Pulmonary artery endothelial cell (primary cell): ENCODE measurements around the gene BRI3BP. TPM values are rescaled to one million over a fixed set of nuclear protein-coding genes. Genes with fewer than 3 reads are reported as not detected.

Experiments used
- DNase-seq: peaks from one replicate; pipeline ENCODE4 v3.0.0-alpha.2; 2011; ENCODE audit warnings: low read depth, low spot score
- total RNA-seq: library from RNA; depleted of rRNA; stranded (reverse); fragments of >200 nt; gene quantifications from 2 replicates; pipeline ENCODE4 v1.2.3, GENCODE V29; 2014

BRI3BP gene
- 5.8 and 9.2 TPM in 2 replicates for total RNA-seq

- no peak for DNase-seq
Measured at GRCh38 chr12:124993626-124994436, at the start of gene BRI3BP. TSS of gene BRI3BP (plus strand) at chr12:124993645. CDS start at chr12:124993791, 146 bp downstream.

- DNase-seq, result no peak
Measured at GRCh38 chr12:124946447-124946793, 47.0 kb upstream of the BRI3BP start.

- no peak for DNase-seq
Measured at GRCh38 chr12:124947013-124947412, 46.4 kb upstream of the BRI3BP start.

- no peak for DNase-seq
Measured at GRCh38 chr12:124947561-124948398, 45.7 kb upstream of the BRI3BP start.

GRCh38 chr12:124949066-124949465, 44.4 kb upstream of the BRI3BP start:
- DNase-seq, result no peak

GRCh38 chr12:124949779-124950728, 43.4 kb upstream of the BRI3BP start:
- DNase-seq, result no peak

GRCh38 chr12:124952295-124952694, 41.1 kb upstream of the BRI3BP start:
- DNase-seq, result no peak

GRCh38 chr12:124952801-124953200, 40.6 kb upstream of the BRI3BP start:
- DNase-seq, result no peak

GRCh38 chr12:124953689-124954405, 39.6 kb upstream of the BRI3BP start:
- DNase-seq, result no peak

- DNase-seq, result no peak
Measured at GRCh38 chr12:124954771-124955170, 38.7 kb upstream of the BRI3BP start.

GRCh38 chr12:124956571-124956970, 36.9 kb upstream of the BRI3BP start:
- no peak for DNase-seq

GRCh38 chr12:124961055-124961454, 32.4 kb upstream of the BRI3BP start:
- DNase-seq, result no peak

- DNase-seq, result no peak
Measured at GRCh38 chr12:124963211-124963610, 30.2 kb upstream of the BRI3BP start.

- no peak for DNase-seq
Measured at GRCh38 chr12:124964251-124964650, 29.2 kb upstream of the BRI3BP start.

- DNase-seq, result no peak
Measured at GRCh38 chr12:124964836-124965462, 28.5 kb upstream of the BRI3BP start.

GRCh38 chr12:124967016-124967739, 26.3 kb upstream of the BRI3BP start:
- no peak for DNase-seq

- no peak for DNase-seq
Measured at GRCh38 chr12:124968656-124969055, 24.8 kb upstream of the BRI3BP start.

- no peak for DNase-seq
Measured at GRCh38 chr12:124970647-124971402, 22.6 kb upstream of the BRI3BP start.

GRCh38 chr12:124971603-124972002, 21.8 kb upstream of the BRI3BP start:
- no peak for DNase-seq
